ENCODE measurements around the gene EPS8L2. TPM values are rescaled to one million over a fixed set of nuclear protein-coding genes. Genes with fewer than 3 reads are reported as not detected.

Gene EPS8L2
- total and polyA plus RNA-seq, 9 of the 15 experiments (the other 6 are each of a cell fraction or from before 2014, with no cell fraction given) = 0.75 to 17.0 (median 3.7) TPM

- TF ChIP-seq HOMEZ (CRISPR knock-in tag; IDR thresholded peaks at IDR 0.05) = no peak
- peak; percentile 8 for TF ChIP-seq PHF20 (IDR thresholded peaks at IDR 0.05; ENCODE audit: partially characterized antibody)
- TF ChIP-seq ZNF175 (CRISPR knock-in tag; IDR thresholded peaks at IDR 0.05; ENCODE audit: low read depth) = peak; percentile 46; the same call in 1 of the 2 replicates
- no peak for TF ChIP-seq PHB2 (IDR thresholded peaks at IDR 0.05; ENCODE audit: low read depth)
- TF ChIP-seq ARID3B (CRISPR knock-in tag; IDR thresholded peaks at IDR 0.05; ENCODE audit: borderline replicate concordance) = no peak
- TF ChIP-seq ZNF584 (CRISPR knock-in tag; IDR thresholded peaks at IDR 0.05; ENCODE audit: low read depth) = 0 out of 2 replicates have a peak, but pooled peaks have one; percentile 26
- peak; percentile 64; the same call in 1 of the 2 replicates for TF ChIP-seq EP400 (IDR thresholded peaks at IDR 0.05)
- no peak for TF ChIP-seq ATF4 (CRISPR knock-in tag; IDR thresholded peaks at IDR 0.05)
- peak; percentile 78; the same call in 1 of the 2 replicates for TF ChIP-seq ETS1 (conservative IDR thresholded peaks at IDR 0.05; ENCODE audit: control insufficient read depth, low read depth, low read length)
- TF ChIP-seq ZBTB1 (CRISPR knock-in tag; IDR thresholded peaks at IDR 0.05; ENCODE audit: borderline replicate concordance, low read depth) = peak; percentile 58; the same call in 1 of the 2 replicates
- TF ChIP-seq ZBED1 (IDR thresholded peaks at IDR 0.05) = no peak
- TF ChIP-seq ZBTB34 (CRISPR knock-in tag; IDR thresholded peaks at IDR 0.05) = no peak
- no peak for TF ChIP-seq FOXJ2 (tag; IDR thresholded peaks at IDR 0.05)
- no peak for TF ChIP-seq CBFA2T3 (IDR thresholded peaks at IDR 0.05)
- no peak for TF ChIP-seq CREB5 (CRISPR knock-in tag; IDR thresholded peaks at IDR 0.05)
- 0 out of 2 replicates have a peak, but pooled peaks have one; percentile 41 for TF ChIP-seq HNRNPL (IDR thresholded peaks at IDR 0.05; ENCODE audit: low read depth, low read length)
- TF ChIP-seq FOSL1 (tag; conservative IDR thresholded peaks at IDR 0.05) = no peak
- TF ChIP-seq HOXB6 (CRISPR knock-in tag; IDR thresholded peaks at IDR 0.05; ENCODE audit: borderline replicate concordance) = no peak
- peak; percentile 57; the same call in 1 of the 2 replicates for TF ChIP-seq RB1 (IDR thresholded peaks at IDR 0.05; ENCODE audit: low read depth)
These were observed 20.5 kb downstream of the EPS8L2 start (continued) for GRCh38 chr11:726278-727220.
